H7 (cell line): ENCODE data around the gene ZNF536. TPM values are rescaled to one million over a fixed set of nuclear protein-coding genes. Genes with fewer than 3 reads are reported as not detected.

ENCODE experiments used
- DNase-seq: peaks from one replicate; pipeline ENCODE4 v3.0.0; 2012
- H3K27me3 ChIP-seq: 2 replicates; pipeline ENCODE4 v1.6.0; 2011; ENCODE audit warnings: mild to moderate bottlenecking, low read length; ENCODE audit not compliant: control insufficient read depth, insufficient read depth
- H3K36me3 ChIP-seq: replicated peaks from 2 replicates; pipeline ENCODE4 v1.5.1; 2011; ENCODE audit warnings: low read length; ENCODE audit not compliant: control insufficient read depth, insufficient read depth
- H3K4me3 ChIP-seq: 2 replicates; pipeline ENCODE4 v1.5.1; 2011; ENCODE audit warnings: low read depth, mild to moderate bottlenecking, control low read depth, low read length, moderate library complexity; ENCODE audit not compliant: insufficient read depth
- total RNA-seq: library from RNA; depleted of rRNA; stranded (reverse); fragments of >200 nt; shearing (Covaris generic); gene quantifications from 2 replicates; pipeline ENCODE4 v1.2.3, GENCODE V29; 2014

The ZNF536 gene
- total RNA-seq, 1 experiment from 2014 or later, result 0.35 TPM

- no peak for DNase-seq
- no peaks in the 10 kb centered on the region for H3K36me3 ChIP-seq
- no peak overlapping the region for H3K4me3 ChIP-seq
- no peaks in the 10 kb centered on the region for H3K27me3 ChIP-seq
Measured at GRCh38 chr19:30351774-30352173, 20.4 kb upstream of the ZNF536 start.

DNA sequence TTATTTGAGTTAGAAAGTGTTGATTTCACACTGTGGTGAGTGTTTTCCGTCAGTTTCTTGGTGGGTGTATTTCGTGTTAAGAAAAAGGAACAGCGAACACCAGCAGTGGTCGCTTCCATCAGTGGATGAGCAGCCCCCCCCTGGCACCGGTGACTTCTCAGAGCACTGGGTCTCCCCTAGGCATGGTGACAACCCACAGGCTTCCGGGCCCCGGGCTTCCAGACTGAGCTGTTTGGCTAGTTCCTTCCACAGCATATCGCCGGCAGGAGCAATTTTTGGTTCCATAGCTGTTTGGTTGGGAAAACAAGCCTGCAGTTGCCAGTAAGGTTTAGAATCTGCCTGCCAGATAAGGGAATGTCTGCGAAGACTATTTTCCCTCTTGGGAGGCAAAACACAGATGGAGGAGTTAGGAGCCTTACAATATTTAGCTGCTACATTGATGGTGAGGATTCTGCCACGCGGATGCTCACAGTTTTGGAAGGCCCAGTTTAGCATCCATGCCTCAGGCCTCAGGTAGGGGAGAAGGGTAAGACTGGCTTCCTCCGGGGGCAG lies 18.7 kb upstream of the ZNF536 start:
- Histone ChIP-seq H3K36me3 (no peaks in the 10 kb centered on the region), H3K4me3 (no peak overlapping the region), H3K27me3 (no peaks in the 10 kb centered on the region)
- no peak for DNase-seq

DNA sequence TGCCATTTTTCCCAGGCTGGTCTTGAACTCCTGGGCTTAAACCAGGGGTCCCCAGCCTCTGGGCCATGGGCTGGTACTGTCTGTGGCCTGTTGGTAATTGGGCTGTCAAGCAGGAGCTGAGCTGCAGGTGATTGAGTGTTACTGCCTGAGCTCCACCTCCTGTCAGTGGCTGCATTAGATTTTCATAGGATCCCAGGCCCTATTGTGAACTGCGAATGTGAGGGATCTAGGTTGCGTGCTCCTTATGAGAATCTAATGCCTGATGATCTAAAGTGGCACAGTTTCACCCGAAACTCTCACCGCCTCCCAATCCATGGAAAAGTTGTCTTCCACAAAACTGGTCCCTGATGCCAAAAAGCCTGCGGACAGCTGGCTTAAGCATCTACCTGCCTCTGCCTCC lies 16.6 kb upstream of the ZNF536 start:
- Histone ChIP-seq H3K36me3 (no peaks in the 10 kb centered on the region), H3K27me3 (no peaks in the 10 kb centered on the region), H3K4me3 (no peak overlapping the region)
- no peak for DNase-seq

GRCh38 chr19:30356951-30357579 lies 15.1 kb upstream of the ZNF536 start:
- Histone ChIP-seq H3K36me3 (no peaks in the 10 kb centered on the region), H3K27me3 (no peaks in the 10 kb centered on the region), H3K4me3 (no peak overlapping the region)
- no peak for DNase-seq

DNA sequence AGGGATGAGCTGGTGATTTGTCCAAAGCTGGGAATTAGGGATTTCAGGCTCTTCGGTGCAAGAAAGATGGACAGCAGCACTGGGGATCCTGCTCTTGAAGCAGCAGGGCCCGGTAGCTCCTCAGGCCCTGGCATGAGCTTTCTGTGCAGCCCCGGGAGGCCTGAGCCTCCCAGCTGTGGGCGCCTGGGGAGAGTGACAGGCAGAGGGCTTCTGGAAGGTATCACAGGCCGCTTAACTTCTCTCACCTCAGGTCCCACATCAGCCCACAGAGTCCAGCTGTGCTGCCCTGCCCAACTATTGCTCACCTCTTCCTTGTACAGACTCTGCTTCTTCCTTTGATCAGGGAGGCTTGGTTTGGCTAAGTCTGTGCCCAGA lies 14.6 kb upstream of the ZNF536 start:
- DNase-seq, result no peak
- no peaks in the 10 kb centered on the region for H3K27me3 ChIP-seq
- H3K4me3 ChIP-seq, result no peak overlapping the region
- no peaks in the 10 kb centered on the region for H3K36me3 ChIP-seq

DNA sequence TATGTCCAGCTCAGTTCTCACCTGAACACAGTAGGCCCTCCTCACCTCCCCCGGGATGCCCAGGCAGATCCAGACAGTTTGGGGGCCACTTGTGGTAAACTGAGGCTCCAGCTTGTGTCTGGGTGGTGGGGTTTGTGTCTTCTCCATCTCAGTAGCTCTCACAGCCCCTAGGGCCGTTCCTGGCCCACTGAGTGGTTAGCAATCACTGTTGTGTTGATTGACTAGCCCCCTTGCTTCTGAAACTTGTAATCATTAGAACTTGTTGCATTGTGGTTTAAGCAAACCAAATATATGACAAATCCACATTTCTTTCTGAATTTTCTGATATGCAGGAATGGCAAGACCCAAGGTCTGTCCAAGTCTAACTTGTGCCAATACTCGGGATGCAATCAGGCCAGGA lies 13.9 kb upstream of the ZNF536 start:
- Histone ChIP-seq H3K4me3 (no peak overlapping the region), H3K27me3 (no peaks in the 10 kb centered on the region), H3K36me3 (no peaks in the 10 kb centered on the region)
- no peak for DNase-seq

DNA sequence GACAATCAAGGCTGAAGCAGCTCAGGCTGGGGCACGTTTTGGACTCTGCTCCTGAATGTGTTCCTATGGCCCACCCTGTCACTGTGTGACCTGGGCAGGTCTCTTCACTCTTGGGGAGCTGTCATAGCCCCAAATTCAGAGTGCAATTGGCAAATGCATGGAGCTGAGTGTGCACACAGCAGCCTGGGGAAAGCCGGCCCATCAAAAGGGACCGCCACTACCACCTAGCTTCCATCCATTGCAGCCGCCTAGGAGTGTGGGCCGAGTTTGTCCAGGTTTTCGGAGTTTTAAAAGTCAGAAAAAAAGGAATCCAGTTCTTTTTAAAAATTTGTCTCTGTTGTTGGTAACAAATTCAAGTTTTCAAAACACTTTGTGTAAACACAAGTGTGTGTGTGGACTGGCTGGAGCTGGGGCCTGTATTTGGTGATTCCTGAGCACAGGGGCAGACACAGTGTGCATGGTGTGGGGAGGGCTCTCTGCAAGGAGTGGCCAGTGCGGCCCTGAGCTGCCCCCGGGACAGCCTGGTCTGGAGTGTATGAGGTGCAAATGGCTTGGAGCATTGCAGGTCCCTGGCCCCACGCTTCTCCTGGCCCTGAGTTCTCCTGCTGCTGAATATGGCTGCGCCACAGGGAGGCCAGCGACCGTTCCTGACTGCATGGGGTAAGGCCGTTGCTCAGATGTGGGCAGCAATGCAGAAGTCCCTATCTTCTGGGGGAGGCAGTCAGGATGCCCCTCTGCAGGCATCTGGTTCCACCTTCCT lies 13.2 kb upstream of the ZNF536 start:
- H3K27me3 ChIP-seq, result no peaks in the 10 kb centered on the region

DNA sequence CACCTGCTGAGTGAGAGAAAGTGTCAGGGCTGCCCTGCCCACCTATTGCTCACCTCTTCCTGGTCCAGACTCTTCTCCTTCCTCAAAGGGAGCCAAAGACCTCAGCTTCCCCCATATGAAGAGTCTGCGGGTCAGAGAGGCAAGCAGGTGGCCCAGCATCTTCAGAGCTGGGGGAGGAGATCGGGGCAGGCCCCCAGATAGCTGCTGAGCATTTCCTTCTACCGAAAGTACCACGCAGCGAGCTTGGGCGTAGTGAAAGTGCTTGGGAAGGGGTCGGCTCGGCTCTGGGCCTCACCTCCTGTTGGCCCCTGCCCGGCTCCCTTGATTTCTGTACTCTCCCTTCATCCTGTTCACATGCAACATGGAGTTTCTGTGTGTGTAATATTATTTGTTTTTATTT lies 12.2 kb upstream of the ZNF536 start:
- DNase-seq, result no peak
- Histone ChIP-seq H3K27me3 (no peaks in the 10 kb centered on the region), H3K4me3 (no peak overlapping the region), H3K36me3 (no peaks in the 10 kb centered on the region)

More for the DNA sequence above, 13.2 kb upstream of the ZNF536 start:
- Histone ChIP-seq H3K36me3 (no peaks in the 10 kb centered on the region), H3K4me3 (no peak overlapping the region)
- DNase-seq, result no peak

DNA sequence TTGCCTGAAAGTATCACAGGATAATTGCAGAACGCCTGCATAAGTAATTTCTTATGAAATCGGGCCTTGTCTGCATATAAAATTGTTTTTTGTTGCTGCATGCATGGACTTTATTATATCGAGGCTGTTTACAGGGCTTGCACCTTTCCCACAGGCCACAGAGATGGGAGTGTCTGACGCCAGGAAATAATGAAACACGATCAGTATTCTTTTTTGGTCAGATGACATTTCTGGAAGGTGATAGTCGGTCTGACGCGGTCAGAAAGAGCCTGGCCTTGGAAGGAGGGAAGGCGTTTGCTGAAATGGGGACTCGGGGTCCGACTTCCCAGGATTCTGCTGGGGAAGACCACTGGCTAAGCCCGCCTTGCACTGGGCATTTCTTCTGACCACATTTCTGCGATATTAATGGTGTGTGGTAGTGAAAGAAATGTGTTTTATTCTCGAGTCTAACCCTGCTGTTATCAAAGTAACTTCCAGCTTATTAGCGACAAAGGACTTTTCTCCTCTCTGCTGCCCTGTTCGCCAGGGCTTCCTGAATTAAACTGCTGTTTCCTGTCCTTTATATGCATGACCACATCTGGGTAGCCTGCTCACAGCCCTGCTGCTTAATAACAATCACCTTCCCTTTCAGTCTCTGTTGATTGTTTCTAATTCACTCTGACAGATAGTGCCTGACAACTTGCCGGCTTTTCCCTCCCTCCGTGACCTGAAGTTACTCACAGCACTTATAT lies 11.6 kb upstream of the ZNF536 start:
- no peak overlapping the region for H3K4me3 ChIP-seq
- no peaks in the 10 kb centered on the region for H3K27me3 ChIP-seq
- H3K36me3 ChIP-seq, result no peaks in the 10 kb centered on the region
- peak; percentile 64 for DNase-seq

GRCh38 chr19:30361107-30361447 lies 11.1 kb upstream of the ZNF536 start:
- no peak for DNase-seq
- Histone ChIP-seq H3K27me3 (no peaks in the 10 kb centered on the region), H3K4me3 (no peak overlapping the region), H3K36me3 (no peaks in the 10 kb centered on the region)

GRCh38 chr19:30361721-30362120 lies 10.5 kb upstream of the ZNF536 start:
- H3K27me3 ChIP-seq, result no peaks in the 10 kb centered on the region
- no peak for DNase-seq
- H3K4me3 ChIP-seq, result no peak overlapping the region
- no peaks in the 10 kb centered on the region for H3K36me3 ChIP-seq

DNA sequence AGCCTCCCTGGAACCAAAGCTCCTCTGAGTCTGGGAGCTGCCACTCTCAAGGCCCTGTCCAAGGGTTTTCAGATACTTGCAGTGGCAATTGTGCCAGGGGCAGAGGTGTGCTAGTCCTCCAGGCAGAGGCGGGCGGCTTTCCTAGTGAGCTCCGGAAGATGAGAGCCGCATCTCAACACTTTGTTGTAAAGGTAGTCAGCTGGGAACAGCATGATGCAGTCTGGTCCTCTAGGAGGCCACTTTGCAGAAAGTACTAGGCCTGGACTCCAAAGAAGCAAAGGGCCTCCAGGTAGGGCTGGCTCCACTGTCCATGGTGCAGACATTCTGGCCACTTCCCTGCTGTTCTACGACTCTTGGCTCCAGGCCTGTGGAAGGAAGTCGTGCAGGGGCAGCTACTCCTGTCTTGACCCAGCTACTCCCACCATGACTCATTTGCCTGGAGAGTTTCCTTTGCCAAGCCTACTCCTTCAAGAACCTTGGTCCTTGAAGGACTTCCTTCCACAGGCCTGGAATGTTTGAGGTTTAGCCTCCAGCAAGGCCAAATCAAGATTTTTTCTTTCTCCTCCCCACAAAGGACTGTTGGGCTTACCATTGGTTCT lies 9.9 kb upstream of the ZNF536 start:
- no peak for DNase-seq

GRCh38 chr19:30363073-30363472 lies 9.1 kb upstream of the ZNF536 start:
- Histone ChIP-seq H3K36me3 (no peaks in the 10 kb centered on the region), H3K4me3 (no peak overlapping the region), H3K27me3 (no peaks in the 10 kb centered on the region; the same call in 1 of the 2 replicates)
- no peak for DNase-seq

More for the DNA sequence above, 9.9 kb upstream of the ZNF536 start:
- no peaks in the 10 kb centered on the region for H3K36me3 ChIP-seq
- no peaks in the 10 kb centered on the region for H3K27me3 ChIP-seq
- H3K4me3 ChIP-seq, result no peak overlapping the region

DNA sequence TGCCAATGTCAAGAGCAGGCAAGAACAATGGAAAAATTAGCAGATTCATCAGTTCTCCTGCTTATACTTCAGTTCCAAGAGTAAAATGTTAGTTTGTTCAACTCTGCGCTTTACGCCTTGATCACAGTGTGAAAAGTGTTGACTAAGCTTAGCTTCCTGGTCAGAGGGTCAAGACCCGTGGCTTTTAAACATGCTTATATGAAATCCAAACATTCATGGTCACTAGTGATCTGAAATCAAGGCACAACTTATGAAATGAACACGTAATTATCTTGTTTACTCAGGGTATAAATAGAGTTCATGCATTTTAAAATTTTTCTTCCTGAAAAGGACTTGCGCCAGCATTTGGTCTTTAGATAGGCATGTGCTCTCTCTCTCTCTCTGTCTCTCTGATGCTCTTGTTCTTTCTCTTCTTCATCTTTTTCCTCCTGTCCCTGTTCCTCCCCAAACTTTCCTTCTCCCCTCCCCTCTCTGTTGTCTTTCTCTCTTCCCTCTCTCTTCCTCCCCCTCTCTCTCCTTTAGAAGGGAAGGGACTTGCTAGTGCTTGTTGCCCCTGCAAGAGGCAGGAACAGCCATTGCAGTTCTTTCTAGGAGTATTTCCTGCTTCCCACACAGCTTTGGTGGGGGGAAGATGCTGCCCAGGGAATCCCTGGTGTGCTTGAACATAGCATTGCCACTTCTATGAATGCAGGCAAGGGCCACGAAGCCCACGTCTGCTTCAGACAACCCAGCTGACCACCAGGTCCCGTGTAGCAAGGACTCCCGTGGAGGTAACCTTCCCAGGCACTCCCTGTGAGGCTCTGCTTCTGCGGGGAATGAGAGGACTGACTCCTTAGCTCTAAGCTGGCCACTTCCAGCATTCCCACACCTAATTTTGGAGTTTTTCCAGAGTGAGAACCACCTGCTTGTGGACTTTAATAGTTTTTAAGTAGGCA lies 7.1 kb upstream of the ZNF536 start:
- Histone ChIP-seq H3K27me3 (no peaks in the 10 kb centered on the region; the same call in 1 of the 2 replicates), H3K36me3 (no peaks in the 10 kb centered on the region), H3K4me3 (no peak overlapping the region)
- DNase-seq, result no peak
